GM18502 (cell line): ENCODE measurements around the gene FBXO24.

Source experiments
- ATAC-seq: cut with Tn5 transposase; IDR thresholded peaks from one replicate; pipeline ENCODE4 v1.9.1; 2021; ENCODE audit warnings: mild to moderate bottlenecking; ENCODE audit not compliant: unreplicated experiment, poor library complexity

The FBXO24 gene

DNA sequence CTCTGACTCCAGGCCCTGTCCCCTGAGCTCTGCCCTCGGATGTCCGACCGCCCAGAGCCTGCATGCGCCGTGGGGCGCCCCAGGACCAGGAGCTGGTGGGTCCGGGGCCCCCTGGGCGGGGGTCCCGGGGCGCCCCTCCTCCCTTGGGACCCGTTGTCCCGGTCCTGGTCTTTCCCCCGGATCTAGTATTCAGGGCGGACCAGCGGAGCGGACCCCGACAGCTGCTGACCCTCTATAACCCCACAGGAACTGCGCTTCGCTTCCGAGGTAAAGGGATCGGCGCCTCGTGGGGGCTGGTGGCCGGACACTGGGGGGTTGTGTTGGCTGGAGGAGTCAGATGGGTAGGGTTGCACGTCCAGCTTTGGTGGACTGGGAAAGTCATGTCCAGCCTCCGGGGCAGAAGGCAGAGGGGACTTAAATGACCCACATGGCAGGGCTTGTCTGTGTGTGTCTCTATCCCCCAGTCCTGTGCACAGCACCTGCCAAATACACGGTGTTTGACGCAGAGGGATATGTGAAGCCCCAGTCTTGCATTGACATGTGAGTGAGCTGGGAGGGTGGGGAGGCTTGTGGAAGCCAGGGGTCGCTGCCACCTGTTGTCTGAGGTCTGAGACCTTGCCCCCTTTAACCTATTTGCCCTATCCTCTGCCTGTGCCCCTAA lies 26.7 kb downstream of the FBXO24 start:
- ATAC-seq, result no peak

DNA sequence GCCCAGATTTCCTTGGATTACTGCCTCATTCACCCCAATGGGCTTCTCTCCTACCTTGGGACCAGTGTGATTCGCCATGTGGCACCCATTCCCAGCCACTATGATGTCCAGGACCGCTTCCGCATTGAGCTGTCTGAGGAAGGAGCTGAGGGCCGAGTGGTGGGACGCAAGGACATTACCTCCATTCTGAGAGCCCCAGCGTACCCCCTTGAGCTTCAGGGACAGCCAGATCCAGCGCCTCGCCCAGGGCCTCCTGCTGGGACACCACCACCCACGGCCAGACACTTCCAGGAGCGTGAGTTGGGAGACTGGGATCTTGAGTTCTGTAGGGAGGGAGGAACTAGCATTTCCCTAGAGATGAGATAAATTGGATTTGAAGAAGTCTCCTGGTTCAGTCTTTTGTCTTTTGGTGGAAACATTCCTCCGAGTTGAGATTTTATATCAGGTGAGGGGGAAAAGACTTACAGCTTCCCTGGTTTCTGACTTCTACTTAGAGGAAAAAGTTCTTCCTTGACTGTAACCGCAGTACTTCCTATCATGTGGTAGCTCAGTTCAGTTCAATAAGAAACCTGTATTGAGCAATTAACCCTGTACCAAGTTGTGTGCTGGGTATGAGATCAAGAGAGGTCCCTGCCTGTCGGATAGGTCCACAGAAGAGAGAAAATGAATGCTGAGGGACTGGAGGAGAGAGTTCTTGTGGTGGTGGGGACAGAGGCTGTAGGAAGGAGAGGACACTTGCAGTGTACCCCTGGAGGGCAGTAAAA lies 27.5 kb downstream of the FBXO24 start:
- no peak for ATAC-seq

DNA sequence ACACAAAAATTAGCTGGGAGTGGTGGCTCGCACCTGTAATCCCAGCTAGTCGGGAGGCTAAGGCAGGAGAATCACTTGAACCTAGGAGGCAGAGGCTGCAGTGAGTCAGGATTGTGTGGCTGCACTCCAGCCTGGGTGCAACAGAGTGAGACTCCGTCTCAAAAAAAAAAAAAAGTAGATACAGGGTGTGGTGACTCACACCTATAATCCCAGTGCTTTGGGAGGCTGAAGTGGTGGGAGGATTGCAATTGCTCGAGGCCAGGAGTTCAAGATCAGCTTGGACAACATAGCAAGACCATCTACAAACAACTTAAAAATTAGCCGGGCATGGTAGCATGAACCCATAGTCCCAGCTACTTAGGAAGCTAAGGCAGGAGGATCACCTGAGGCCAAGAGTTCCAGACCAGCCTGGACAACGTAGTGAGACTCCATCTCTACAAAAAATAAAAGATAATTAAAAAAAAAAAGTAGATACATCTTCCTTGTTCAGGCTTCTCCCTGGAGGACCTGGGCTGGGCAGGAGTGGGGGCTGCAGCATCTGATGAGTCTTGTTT lies 28.3 kb downstream of the FBXO24 start:
- no peak for ATAC-seq

DNA sequence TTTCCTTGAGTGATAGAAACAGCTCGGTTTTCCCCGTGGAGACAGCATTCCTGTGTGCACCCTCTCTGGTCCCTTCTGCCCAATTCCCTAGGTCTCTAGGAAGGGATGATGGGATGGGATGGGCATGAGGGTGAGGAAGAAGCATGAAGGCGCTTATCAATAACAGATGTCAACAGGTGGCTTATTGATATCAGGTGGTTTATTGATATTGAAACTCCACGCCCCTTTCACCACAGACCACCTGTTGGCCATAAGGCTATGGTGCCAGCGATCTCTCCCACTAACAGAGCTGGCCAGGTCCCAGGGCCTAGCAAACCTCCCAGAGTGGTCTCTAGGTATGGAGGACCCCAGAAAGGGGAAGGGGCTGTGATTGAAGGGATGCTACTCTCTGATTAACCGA lies 34.1 kb downstream of the FBXO24 start:
- ATAC-seq, result no peak

DNA sequence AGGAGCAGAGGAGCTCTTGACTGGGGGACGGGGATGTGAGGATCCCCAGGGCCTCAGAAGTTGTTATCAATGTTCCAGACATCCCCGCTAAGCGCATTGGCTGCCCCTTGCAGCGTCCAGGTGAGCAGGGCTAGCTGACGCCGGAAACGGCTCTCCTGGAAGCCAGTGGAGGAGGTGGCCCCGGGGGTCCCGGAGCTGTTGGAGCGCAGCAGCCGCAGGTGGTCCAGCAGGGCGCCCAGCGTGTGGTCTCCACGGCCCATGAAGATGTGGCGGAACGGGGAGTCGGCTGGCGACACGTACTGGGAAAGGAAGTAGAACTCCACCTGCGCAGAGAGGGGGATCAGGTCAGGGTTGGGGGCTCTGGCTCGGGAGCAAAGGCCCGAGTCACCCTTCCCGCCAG lies 34.7 kb downstream of the FBXO24 start:
- no peak for ATAC-seq

DNA sequence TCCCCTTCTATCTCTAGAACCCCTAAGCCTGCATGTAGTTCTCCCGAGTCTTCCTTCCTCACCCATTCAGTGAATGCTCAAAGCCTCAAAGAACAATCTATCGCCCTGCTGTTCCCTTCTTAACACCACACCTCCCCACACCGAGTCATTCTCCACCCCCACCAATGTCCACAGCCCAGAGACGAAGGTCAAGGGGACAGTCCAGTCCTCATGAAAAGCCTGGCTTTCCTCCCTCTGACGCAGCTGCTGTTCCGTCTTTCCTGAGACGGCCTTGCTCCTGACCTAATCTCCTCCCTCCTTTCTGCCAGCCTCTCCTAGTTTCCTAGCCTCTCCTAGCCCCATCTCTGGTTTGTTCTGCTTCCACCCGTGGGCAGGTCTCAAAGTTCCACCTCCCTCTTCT lies 35.4 kb downstream of the FBXO24 start:
- no peak for ATAC-seq

DNA sequence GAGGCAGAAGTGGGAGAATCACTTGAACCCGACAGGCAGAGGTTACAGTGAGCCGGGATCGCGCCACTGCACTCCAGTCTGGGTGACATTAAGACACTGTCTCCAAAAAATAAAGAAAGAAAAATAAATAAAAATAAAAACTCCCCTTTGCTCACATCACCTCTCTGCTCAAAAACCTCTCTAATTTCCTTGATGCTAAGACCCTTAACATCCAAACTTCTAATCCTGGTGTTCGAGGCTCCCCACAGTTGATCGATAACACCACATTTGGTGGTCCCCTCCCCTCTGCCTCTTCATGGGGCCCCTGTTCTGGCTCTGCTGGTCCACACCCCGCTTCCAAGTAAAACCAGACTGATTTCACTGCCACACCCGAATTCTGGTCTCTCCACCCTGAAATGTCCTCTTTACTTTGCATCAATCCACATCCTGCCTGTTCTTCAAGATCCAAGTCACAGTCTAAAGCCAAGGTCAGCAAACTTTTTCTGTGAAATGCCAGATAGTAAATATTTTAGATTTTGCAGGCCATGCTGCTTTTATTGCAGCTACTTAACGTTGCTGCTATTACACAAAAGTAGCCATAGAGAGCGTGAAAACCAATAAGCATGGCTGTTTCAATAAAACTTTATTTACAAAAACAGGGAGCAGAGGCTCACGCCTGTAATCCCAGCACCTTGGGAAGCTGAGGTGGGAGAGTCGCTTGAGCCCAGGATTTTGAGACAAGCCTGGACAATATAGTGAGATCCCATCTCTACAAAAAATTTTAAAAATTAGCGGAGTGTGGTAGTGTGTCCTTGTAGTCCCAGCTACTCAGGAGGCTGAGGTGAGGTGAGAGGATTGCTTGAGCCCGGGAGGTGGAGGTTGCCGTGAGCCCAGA lies 38.1 kb downstream of the FBXO24 start:
- no peak for ATAC-seq

DNA sequence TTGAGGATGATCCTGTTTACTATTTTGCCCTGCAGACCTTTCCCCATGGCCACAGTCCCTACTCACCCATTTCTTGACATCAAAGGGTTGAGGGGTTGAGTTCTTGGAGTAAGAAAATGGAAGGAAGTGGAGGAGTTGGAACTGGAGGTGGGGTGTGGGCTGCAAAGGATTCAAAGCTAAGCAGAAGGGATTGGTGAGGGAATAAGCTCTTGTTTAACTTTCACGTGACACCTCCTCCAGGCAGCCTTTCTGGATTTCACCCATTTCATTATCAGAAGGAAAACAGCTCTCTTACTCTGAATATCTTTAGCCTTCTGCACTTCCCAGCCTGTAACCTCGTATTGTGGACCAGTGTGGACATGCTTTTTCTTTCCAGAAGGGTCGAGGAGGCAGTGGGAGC lies 39.9 kb downstream of the FBXO24 start:
- no peak for ATAC-seq

DNA sequence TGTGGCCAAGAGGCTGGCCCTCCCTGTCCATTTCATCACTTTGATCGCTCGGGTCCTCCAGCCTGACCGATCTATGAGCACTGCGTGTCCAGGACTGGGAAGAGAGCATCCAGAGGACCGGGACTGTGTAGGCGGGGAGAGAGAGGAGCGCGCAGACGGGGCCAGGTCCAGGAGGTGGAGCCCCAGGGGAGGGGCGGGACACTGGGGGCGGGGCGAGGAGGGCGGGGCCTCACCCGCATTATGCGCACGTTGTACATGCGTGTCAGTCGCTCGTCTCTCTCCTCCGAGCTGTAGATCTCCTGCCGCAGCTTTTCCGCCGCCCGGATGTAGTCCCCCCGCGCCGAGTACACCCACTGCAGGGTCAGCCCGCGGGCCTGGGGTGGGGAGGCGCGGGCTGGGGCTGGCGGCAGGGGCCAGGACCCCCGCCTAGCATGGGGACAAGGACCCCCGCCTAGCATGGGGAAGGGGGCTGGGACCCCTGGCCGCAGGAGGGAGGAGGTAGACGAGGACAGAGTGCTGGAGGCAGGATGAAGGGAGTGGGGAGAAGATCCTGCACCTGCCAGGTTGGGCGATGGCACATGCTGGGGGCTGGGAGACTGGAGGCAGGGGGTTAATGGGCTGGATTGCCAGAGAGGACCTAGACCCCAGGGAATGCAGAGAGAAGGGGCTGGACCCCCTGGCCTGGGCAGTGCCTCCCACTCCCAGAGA lies 40.6 kb downstream of the FBXO24 start:
- peak; percentile 81 for ATAC-seq

DNA sequence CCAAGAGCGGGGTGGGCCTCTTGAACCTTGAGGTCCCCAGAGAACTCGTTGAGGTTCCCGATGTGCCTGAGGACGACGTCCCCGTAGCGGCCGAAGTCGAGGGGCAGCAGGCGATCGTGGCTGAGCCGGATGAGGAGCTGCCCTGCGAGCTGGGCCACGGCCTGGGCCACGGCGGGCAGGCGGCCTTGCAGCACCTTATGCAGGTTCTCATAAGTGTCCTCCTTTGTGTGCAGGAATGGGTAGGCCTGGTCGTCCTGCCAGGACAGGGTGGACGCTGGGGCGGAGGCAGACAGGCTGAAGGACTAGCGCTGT lies 41.1 kb downstream of the FBXO24 start:
- ATAC-seq, result no peak

DNA sequence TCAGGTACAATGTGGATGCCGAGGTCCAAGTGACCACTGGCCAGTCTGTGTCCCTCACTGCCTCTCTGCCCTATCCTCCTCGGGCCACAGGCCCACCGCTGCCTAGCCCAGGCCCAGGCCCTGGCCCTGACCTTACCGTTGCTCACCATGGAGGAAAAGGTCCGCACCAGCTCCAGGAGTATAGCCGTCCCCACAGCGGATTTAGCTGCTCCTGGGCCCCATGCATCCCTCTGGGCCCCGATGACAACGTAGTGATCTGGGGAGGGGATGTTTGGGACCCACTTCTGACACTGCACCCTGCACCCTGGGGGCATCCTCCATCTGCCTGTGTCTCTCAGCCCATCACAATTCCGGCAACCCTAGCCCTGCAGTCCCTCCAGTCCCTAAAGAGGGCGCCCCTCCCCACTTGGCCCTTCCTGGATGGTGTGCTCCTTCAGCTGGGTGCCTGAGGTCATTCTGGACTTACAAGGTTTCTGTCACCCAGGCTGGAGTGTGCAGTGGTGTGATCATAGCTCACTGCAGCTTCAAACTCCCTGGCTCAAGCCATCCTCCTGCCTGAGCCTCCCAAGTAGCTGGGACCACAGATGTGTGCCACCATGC lies 43.1 kb downstream of the FBXO24 start:
- ATAC-seq, result no peak

DNA sequence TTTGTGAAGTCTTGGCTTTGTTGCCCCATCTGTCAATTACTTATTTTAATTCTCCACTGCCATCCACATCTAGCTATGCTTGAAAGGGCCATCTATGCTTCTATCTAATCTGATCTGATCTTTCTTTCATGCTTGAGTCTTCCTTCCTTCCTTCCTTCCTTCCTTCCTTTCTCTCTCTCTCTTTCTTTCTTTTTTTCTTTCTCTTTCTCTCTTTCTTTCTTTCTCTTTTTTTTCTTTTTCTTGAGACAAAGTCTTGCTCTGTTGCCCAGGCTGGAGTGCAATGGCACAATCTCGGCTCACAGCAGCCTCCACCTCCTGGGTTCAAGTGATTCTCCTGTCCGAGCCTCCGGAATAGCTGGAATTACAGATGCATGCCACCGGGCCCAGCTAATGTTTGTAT lies 43.9 kb downstream of the FBXO24 start:
- ATAC-seq, result no peak

DNA sequence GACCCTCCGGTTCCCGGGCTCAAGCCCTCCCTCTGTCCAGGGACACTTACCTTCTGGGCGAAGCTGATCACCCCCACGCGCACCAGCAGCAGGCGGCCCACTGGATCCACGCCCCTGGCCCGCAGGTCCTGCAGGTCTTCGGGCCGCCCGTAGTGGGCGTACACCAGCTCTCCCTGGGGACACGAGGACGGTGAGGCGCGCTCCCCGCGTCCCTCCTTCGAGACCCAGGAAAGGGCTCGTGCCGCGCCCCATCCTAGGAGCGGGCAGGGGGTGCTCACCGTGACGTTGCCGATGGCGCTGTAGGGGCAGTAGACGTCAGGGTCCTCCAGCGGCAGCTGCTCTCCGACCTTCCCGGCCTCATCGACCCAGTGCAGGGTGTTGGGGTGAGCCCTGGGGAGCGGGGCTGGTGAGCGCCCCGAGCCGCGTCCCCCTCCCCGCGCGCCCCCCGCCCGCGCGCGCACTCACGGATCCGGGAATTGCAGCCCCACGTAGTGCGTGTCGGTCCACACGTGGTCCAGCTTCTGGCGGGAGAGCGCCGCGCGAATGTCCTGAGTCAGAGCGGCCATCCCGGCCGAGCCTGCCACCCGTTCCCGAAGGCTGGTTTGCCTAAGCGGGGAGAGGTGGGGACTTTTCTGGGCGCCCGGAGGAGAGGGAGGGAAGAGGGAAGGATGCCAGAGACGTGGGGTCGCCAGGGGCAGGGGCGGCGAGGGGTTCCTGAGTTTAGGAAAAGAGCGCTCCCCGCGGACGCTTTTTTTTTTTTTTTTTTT lies 47.0 kb downstream of the FBXO24 start:
- ATAC-seq, result peak; percentile 62

DNA sequence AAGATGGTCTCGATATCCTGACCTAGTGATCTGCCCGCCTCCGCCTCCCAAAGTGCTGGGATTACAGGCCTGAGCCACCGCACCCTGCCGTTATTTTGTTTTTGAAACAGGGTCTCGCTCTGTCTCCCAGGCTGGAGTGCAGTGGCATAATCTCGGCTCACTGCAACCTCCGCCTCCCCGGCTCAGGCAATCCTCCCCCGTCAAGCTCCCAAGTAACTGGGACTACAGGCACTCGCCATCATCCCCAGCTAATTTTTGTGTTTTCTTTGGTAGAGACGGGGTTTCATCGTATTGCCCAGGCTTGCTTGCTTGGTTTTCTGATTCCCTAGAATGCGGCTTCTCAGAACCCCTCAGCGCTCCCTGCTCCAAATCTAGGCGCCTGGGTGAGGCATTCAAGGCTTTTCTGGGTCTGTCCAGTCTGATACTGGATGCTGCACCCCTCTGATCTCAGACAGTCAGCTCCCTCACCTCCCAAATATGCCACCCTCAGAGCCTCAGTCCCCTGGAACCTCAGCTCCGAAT lies 53.9 kb downstream of the FBXO24 start:
- ATAC-seq, result no peak

DNA sequence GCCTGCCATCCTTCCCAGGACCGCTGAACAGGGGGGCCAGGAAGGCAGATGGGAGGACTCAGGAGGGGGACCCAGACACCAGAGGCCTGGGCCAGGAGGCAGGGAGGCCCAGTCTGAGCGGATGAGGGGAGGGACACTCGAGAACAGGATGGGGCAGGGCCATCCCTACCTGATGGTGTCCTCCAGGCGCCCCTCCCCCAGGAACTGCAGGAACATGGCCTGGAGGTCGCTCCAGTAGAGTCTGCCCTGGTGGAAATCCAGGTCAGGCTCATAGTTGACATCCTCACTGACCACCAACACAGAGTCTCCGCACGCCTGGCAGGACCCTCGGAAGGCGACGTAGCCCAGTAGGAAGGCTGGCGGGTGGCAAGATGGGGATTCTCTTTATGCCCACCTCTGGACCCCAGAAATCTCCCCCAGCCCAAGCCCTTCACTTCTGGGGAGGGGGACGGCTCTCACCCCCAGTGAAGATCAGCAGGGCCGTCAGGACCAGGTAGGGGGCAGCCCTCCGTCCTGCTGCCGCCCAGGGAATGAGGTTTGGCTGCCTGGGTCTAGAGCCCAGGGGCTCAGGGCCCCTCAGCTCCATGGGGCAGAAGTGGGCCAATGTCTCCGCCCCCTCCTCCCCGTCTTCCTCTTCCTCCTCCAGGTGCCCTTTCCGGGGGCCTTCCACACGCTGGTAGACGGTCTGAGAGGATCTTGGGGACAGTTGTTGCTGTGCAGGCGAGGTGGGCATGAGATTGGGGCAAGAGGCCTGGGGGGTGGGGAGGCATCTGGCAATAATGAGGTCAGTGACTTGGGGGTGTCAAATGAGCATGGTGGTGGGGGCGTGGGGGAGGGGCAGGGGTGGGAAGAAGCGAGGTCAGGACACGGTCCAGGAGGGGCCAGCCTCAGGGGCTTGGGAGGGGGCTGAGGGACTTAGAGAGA lies 54.7 kb downstream of the FBXO24 start:
- ATAC-seq, result no peak

DNA sequence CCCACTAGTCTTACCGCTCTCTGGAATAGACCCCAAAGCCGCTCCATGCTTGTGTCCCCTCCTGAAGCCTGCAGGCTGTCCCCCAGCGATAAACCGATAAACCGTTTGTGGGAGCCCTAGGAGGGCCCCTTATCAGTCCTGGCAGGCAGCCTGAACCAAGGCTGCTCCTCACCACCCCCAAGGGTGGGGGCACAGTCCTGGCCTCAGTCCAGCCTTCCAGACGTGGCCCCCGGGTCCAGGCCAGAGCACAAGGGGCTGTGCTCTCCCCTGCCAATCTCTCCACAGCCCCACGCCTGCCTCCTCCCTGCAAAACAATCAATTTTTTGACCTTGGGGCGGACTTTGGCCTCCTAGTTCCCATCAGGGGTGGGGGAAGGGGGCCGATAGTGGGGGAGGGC lies 55.3 kb downstream of the FBXO24 start, which contains the start of gene TFR2:
TFR2 (minus strand) TSS at position 90 of the 397 bp plus-strand sequence; CDS start at position 47, 43 bp downstream.
- no peak for ATAC-seq

DNA sequence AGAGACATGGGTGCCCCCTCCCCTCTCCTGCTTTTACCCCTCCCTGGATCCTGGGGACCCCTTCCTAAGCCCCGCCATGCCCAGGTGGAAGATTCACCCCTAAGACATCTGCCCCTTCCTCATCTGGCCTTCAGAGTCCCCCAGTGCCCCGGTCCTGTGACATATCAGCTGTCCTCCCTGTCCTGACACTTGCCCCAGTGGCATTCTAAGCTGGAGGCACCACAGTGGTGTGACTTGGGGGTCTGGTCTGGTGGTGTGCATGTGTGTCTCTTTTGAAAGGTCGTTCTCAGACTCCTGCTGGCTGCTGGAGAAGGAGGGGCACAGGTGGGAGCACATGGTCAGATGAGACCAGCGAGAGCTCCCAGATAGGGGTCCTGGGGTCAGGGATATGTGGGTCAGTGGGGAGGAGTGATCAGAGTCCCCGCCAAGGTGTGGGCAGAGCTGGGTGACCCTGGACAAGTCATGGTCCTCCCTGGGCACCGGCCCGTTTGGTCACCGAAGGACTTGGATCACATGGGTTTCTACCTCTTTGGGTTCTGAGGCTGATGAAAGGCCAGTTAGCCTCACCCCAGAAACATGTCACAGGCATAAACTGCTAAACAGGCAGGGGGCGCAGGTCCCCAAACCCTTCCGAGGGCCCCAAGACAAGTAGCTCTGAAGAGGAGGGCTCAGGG lies 55.9 kb downstream of the FBXO24 start:
- no peak for ATAC-seq
